ENCODE results near the gene FDX2.
"Not testable (repeated sequence)": the region's sequence is repeated elsewhere in the genome, so short reads cannot be mapped to it uniquely, and the experiment has no call there.

Gene FDX2

DNA sequence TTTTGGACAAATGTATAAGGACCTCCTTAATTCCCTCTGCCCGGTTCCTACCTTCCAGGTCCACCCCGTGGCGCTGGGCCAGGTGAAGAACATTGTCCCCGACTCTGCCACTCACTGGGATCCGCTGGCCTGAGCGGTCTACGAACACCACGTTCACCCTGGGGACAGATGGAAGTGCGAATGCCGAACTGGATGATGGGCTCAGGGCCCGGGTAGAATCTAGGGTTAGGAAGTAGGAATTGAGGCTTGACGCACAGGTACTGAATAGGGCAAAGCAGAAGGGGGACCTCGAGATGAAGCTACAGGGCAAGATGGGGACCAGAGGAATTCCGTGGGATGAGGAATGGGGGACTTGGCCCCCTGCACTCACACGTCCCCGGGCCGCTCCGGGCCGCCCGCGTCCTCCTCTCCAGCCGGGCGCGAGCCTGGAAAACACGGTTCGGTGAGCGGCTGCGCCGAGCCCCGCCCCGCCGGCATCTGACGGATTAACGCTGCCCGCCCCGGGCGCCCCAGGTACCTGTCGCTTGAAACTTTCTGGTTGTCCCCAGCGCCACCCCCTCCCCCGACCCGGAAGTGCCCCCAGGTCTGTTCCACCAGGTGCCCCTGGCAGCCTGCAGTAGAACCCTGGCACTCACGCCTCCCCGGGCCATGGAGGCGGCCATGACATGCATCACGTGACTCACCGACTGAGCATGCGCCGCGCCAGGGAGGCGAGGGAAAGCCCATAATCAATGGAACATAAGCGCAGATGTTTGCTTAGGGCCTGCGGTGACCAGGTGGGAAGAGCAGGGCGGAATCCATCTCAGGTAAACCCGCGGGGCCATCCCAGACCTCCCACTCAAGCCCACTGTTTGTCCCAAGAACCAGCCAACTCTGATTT is at the start of gene FDX2:
FDX2 (minus strand) TSS at position 681 of the 880 bp plus-strand sequence; CDS start at position 662, 19 bp downstream.
- peak; percentile 96 for DNase-seq

DNA sequence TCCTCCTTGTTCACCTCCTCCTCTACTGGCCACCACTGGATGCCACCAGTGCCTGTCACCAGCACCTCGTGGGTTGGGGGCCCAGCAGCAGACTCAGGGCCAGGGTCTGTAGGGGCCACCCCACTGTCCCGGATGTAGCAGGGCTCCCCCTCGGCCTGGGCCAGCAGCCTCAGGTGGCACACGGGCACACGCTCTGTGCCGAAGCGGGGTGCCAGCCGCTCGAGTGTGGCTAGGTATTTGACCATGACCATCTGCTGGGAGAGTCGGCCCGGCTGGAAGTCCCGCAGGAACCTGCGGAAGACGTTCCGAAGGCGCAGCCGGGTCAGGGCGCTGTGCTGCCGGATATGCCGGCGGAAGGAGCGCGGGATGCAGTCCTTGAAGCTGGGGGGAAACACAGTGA is 49.7 kb upstream of the FDX2 start:
- DNase-seq: no peak

DNA sequence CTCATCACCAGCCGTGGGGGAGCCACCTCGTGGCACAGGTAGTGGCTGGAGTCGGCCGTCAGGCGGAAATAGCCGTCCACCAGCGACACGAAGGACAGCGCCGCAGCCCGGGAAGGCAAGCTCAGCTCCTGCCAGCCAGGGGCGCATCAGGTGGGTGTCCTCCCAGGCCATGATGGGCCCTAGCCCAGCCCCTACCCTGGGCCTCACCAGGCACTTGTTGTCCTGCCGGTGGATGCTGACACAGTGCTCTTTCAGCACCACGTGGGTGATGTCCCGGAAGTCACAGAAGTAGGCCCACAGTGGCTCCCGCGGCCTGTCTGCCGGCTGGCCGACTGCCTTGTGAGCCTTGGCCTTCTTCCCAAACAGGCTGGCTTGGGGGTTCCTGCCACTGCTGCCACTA is 48.8 kb upstream of the FDX2 start:
- no peak for DNase-seq

DNA sequence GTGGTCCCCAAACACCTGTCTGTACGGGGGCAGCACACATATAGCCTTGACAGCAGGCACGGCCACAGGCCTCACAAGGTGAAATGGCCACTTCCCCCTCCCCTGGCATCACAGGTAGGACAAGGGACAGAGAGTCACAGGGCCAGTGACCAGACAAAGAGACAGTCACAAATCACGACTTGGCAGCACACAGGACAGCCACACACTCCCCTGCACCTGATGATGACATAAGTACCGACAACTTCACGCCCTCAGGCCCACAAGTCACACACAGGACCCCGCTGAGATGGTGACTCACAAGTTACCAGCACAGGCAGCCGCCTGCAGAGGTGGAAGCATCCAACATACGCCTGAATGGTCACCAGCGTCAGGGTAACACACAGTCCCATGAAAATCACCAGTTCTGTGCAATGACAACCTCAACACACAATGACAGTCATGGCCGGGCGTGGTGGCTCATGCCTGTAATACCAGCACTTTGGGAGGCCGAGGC is 48.0 kb upstream of the FDX2 start:
- no peak for DNase-seq

DNA sequence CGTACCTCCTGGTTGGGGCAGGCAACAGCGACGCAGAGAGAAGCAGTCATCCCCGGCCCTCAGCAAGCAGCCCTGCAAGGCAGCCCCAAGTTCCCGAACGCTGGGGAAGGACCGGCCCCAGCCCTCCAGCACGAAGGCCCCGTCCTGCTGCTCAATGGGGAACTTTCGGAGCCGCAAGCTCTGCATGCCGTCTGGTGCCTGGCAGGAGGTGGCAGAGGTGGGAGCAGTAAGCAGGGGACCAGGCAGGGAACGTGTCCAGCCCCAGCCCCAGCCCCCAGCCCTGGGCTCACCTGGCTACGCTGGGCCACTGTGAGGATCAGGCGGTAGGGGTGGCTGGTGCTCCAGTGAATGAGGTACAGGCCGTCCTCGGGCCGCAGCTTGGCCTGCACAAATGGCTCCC is 46.4 kb upstream of the FDX2 start:
- DNase-seq: no peak

DNA sequence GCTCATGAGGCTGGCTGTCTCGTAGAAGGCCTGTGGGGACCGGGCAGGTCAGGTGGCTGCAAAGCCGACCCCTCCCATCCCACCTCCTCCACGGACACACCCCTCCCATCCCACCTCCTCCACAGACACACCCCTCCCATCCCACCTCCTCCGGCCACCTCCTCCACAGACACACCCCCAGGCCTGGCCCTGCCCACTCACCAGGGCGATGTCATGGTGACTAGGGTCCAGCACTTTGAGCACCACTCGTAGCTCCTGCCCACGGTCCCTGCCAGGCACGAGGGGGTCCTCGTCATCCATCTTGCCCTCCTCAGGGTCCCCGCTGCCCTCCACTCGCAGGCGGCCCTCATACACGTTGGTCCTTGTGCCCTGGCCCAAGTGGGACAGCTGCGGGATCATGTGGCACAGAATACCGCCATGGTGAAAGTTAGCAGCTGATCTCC is 45.8 kb upstream of the FDX2 start:
- no peak for DNase-seq

DNA sequence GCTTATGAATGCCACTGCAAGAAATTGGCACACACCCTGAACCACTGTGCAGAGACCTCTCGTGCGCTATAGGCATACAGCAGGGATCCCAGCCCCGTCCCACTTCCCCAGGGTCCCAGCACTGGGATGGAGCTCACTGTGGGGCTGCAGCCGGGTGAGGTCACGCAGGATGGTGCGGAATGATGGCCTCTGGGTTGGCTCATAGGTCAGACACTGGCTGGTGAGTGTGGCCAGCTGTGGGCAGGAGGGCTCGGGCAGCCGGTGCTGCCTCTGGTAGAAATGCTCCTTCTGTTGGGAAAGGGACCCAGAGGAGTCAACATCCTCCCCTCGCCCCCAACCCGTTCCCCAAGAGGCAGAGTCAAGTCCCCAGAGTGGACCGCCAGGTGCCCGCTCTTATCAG is 40.6 kb upstream of the FDX2 start:
- DNase-seq: no peak

DNA sequence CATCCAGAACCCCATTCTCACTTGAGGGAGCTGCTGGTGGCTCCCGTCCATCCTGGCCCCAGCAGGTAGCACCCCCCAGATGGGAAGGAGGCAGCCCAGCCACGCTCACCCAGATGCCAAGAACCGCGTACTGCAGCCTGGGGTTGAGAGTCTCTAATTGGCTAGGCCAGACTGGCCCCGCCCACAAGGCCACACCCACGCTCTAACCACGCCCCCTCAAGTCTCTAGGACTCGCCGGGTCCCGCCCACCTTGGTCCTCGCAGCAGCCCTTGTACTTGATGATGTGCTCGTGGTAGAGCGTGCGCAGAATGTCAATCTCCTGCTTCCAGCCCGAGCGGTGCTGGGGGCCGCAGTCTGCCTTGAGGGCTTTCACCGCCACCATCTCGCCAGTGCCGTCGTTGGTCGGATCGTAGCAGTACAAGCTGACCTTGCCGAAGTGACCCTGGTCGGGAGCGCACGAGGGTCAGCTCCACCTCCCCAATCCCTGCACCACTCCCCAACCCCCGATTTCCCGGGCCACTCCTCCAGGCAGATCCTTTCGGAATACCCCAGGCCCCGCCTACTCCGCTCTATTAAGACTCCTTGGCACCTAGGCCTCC is 38.1 kb upstream of the FDX2 start:
- no peak for DNase-seq

DNA sequence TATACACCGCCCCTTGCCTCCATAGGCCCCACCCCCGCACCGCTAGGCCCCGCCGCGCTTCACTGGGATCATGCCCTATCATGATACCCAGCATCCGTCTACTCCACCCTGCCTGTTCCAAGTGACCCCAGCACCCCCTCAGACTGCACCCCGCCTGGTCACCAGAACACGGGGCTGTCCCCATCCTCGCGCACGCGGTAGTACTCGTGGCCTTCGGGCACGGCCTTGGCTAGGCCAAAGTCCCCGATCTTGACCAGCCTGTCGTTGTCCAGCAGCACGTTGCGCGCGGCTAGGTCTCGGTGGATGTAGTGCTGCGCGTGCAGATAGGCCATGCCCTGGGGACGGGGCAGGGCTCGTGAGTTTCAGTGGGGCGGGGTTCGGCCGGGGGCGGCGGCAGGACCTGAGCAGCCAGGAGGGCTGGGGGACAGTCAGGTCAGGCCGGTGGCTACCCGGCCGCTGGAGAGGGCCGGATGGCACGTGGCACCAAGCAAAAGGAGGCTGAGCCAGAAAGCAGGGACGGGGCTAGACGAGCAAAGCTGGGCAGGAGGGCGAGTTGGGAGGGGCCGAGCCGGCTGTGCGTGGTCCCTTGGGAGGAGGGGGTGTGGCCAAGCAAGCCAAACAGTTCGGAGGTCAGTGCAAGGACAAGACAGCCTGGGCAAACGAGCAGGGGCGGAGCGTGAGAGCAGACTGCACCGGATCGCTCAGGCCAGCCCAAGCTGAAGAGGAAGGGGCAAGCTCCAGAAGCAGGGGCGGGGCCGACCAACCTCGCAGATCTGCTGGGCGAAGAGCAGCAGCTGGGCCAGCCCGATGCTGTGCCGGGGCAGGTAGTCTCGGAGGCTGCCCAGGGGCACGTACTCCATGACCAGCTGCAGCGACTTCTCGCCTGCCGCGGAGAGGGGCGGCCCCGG is 37.2 kb upstream of the FDX2 start:
- no peak for DNase-seq

DNA sequence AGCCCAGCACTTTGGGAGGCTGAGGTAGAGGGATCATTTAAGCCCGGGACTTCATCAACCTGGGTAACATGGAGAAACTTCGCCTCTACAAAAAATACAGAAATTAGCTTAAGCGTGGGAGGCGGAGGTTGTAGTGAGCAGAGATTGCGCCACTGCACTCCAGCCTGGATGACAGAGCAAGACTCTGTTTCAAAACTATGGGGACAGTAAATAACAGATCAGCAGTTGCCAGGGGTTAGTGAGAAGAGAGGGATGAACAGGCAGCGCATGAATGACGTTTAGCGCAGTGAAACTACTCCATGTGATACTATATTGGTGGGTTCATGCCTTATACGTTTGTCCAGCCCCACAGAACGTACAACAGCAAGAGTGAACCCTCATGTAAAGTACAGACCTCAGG is 30.7 kb upstream of the FDX2 start:
- no peak for DNase-seq

DNA sequence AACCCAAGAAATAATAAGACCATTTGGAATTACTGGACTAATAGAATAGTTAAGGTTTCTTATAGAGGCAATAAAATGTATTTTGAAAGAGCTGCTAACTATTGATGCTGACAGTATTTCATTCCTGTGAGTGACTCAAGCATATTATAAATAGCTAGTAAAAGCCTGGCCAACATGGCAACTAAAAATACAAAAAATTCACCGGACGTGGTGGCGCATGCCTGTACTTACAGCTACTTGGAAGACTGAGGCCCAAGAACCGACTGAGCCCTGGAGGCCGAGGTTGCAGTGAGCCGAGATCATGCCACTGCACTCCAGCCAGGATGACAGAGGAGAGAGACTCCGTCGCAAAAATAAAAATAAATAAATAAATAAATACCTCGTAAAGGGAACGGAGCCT is 29.0 kb upstream of the FDX2 start:
- DNase-seq: no peak

DNA sequence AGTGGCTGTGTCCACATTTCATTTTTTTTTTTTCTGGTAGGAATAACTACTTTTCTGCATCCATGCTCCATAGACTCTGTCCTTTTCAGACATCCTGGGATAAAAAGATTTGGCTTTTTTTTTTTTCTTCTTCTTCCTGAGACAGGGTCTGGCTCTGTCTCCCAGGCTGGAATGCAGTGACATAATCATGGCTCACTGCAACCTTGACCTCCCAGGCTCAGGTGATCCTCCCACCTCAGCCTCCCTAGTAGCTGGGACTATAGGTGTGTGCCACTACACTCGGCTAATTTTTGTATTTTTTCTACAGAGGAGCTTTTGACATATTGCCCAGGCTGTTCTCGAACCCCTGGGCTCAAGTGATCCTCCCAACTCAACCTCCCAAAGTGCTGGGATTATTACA is 27.7 kb upstream of the FDX2 start:
- no peak for DNase-seq

DNA sequence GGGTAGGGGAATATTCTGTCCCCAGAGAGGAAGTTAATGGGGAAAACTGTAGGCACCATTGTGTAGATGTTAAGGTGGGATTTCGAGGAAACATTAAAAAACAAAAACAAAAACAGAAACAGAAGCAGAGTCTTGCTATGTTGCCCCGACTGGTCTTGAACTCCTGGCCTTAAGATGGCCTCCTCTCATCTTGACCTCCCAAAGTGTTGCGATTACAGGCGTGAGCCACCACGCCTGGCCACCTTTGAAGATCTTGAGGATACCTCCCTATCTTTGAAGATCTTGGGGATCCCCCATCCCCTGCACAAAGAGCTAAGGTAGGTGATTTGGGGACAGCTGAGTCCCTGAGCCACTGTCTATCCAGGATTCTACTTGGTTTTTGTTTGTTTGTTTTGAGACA is 24.2 kb upstream of the FDX2 start:
- no peak for DNase-seq

DNA sequence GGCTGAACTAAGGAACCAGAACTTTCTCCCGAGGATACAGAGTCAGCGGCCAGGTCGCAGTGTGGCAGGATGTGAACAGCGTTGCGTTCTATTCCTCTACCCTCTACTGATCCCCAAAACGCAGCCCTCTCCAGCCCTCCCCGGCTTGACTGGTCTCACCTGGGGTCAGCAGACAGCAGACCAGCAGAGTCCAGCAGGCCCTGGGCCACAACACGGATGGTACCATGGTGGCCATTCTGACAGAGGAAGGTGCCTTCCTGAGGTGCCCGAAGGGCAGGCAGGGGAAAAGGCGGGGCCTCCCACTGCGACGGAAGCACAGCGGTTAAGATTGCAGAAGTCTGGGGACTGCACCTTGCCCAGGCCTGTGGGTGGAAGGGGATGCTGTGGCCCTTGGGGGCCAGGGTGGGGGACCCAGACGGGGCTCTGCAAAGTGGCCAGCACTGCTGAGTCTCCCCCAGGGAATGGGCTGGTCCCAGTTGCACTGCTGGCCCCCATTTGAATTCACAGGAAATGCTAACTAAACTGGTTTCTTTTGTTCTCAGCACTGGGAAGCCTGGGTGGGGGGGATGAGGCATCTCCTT is 23.7 kb upstream of the FDX2 start, which contains the start of gene ICAM3:
ICAM3 (minus strand) TSS at position 245 of the 581 bp plus-strand sequence; CDS start at position 235, 10 bp downstream.
- DNase-seq: no peak

DNA sequence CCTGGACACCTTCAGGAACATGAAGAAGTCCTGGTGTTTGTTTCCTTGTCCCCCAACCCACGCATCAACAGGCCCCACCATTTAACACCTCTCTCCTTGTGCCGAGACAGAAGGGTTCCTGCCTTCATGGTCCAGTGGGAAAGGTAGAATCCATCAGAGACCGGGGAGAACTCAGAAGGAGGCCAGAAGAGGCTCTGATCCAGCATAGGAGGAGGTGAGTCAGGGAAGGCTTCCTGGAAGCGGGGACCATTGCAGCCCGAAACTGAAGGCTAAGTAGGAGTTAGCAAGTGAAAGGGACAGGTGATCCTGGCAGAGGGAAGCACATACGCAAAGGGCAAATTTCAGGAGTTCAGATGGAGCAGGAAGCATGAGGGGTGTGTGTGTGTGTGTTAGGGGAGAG is 23.1 kb upstream of the FDX2 start:
- DNase-seq: no peak

DNA sequence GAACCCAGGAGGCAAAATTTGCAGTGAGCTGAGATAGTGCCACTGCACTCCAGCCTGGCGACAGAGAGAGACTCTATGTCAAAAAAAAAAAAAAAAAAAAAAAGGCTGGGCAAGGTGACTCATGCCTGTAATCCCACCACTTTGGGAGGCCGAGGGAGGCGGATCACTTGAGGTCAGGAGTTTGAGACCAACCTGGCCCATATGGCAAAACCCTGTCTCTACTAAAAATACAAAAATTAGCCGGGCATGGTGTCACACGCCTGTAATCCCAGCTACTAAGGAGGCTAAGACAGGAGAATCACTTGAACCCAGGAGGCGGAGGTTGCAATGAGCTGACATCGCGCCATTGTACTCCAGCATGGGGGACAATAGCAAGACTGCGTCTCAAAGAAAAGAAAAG is 20.9 kb upstream of the FDX2 start:
- not testable (repeated sequence) for DNase-seq

DNA sequence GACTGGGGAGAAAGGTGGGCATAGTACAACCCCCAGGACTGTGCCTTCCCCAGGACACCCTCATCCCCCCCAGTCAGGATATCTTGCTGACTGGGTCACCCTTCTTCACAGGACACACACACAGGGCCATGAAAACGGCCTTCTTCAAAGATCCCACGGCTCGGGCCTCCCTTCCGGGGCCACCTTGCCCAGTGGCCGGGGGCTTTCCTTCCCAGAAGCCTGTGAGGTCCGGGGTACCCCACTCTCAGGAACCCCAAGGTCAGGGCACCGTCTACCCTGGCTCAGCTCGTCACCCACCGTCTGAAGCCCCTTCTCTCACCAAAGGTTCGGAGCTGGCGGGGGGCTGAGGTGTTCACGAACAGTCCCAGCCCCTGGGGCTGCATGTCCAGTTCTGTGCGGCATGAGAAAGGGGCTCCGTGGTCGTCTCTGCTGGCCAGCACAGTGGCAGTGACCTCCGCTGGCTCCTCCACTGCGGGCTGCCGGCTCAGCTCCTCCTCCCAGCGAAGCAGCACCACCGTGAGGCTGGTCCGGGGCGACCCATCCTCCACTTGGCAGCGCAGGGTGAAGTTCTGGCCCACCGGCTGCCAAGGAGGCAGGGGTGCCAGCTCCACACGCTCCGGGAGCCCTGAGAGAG is 19.7 kb upstream of the FDX2 start:
- DNase-seq: no peak

DNA sequence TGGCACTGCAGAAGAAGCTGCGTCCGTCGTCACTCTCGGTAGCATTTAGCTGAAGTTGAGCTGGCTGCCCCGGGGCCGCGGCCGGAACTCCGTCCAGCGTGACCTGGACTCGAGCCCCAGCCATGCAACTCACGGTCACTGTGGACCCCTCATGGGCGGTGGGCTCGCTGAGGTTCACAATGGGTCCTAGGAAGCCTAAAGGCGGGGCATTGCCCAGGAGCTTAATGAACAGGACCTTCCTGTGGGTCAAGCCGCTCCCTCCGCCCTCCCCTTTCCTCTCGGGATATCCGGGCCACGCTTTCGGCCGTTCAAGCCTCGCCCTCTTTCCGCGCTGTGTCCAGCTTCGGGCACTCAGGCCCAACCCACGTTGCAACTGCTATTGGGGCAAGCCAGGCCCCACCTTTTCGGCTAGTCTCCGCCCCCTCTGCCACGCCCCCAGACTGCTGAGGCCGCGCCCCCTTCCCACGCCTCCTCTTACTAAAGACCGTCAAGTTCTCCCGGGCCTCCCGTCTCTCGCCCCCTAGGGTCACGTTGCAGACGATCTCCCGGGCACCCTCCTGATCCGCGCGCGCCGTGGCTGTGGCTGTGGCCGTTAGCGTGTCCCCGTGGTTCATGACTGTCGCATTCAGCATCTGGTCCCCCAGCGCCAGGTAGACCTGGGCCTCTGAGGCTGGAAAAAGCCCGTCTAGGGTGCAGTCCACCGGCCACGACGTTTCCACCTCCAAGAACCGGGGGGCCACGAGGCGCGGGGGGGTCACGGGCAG is 19.0 kb upstream of the FDX2 start:
- DNase-seq: peak; percentile 89

DNA sequence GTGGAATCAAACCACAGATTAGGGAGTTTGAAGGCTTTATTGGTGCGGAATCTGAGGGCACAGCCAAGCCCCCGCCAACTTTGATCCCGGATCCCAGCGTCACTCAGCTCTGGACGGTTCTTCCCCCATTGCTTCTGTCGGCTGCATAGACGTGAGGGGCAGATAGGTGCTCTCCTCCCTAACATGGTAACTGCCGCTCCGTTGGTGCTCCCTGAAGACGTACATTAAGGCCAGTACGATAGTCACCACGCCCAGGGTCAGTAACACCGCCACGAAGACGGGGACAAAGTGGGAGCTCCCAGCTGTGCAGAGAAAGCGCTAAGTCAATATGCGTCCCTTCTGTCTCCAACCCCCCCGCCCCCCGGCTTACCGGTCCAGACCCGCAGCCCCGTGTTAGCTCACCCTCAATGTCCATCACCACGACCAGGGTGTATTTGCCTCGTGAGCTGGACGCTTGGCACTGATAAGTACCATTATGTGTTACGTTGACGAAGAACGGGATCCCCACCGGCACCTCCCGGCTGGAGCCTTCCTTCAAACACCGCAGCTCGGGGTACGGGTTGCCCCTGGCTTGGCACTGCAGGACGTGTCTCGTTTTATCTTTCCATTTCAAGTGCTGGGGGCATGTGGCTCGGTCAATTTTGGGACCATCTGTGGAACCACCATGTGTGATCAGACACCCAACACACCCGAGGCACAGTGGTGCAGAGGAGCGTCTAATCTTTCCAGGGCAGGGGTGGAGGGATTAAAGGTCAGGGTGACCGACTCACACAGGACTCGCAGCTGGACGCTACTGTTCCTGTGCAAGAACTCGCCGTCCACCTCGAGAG is 18.2 kb upstream of the FDX2 start:
- peak; percentile 74 for DNase-seq

DNA sequence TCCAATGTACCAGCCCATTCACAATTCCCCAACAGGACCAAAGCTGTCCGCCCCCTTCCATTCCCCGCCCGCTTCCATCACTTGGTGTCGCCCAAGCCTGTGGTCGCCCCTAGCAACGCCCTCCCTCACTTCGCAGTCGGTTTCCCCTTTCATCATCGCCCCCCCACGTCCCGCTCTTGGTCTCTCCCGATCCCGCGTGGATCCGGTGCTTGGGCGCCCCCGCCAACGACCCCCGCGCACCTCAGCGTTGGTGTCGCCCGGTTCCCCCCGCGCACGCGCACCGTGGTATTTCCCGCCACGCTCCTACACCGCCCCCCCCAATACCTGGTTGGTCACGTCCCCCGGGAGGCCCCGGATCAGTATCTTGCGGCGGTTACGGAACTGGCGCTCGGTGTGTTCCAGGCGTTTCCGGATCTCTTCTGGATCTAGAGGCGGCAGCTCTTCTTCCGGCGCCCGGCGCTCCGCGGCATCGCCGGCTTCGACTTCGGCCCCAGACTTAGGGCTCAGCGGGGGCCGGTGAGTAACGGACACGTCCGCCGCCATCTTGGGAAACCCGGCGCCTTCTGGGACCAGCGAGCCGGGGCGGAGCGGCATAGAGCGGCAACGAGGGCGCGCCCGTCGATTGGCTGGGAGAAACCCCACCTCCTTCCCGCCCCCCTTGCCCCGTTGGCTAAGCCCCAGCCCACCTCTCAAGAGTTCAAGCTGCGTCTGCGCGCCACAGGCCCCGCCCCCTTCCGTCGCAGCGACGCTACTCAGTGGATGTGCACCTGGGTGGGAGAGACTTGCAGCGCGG is 17.3 kb upstream of the FDX2 start, which contains the start of gene RAVER1:
RAVER1 (minus strand) TSS at position 565 of the 793 bp plus-strand sequence; CDS start at position 543, 22 bp downstream.
- peak; percentile 99 for DNase-seq

All from NCI-H69 (cell line).